OCI-LY1 (cell line): ENCODE results near the gene MTLN.

Experiments
- EZH2 ChIP-seq: fragments of 200-600 bp; sonication (generic), shearing (Covaris generic); IDR thresholded peaks from 2 replicates; pipeline ENCODE4 v1.8.0; 2017; ENCODE audit warnings: borderline replicate concordance, mixed run types, mild to moderate bottlenecking, antibody characterized with exemption, low read length, moderate library complexity, mixed read lengths
- TF ChIP-seq, protein P1 (sequence below): fragments of 200-600 bp; sonication (generic), shearing (Covaris generic); IDR thresholded peaks from 2 replicates; pipeline ENCODE4 v1.5.1; 2017; ENCODE audit warnings: mild to moderate bottlenecking, antibody characterized with exemption, low read length, moderate library complexity, mixed read lengths

DNA sequence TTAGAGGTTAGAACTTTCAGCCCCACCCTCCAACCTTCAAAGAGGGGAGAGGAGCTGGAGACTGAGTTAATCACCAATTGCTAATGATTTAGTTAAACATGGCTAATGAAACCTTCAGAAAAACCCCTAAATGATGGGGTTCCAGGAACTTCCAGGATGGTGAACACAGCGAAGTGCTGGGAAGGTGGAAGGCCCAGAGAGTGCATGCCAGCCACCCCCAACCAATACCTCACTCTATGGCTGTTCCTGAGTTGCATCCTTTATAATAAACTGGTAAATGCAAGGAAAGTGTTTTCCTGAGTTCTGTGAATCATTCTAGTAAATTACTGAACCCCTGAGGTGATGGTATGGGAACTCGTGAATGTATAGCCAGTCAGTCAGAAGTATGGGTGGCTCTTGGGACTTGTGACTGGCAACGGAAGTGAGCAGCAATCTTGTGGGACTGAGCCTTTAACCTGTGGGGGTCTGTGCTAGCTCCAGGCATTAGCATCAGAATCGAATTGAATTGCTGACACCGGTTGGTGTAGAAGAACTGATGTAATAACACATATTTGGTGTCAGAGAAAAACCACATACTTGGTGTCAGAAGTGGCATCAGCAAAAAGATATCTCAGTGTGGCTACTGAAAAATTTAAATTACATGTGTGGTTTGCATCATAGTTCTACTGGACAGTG, 44.9 kb downstream of the MTLN start:
- TF ChIP-seq, protein P1, sequence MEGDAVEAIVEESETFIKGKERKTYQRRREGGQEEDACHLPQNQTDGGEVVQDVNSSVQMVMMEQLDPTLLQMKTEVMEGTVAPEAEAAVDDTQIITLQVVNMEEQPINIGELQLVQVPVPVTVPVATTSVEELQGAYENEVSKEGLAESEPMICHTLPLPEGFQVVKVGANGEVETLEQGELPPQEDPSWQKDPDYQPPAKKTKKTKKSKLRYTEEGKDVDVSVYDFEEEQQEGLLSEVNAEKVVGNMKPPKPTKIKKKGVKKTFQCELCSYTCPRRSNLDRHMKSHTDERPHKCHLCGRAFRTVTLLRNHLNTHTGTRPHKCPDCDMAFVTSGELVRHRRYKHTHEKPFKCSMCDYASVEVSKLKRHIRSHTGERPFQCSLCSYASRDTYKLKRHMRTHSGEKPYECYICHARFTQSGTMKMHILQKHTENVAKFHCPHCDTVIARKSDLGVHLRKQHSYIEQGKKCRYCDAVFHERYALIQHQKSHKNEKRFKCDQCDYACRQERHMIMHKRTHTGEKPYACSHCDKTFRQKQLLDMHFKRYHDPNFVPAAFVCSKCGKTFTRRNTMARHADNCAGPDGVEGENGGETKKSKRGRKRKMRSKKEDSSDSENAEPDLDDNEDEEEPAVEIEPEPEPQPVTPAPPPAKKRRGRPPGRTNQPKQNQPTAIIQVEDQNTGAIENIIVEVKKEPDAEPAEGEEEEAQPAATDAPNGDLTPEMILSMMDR = no peak
- TF ChIP-seq EZH2 = no peak
